Measurements from ENCODE around the gene CFAP299. TPM values are rescaled to one million over a fixed set of nuclear protein-coding genes. Genes with fewer than 3 reads are reported as not detected.
"Not testable (repeated sequence)": the region's sequence is repeated elsewhere in the genome, so short reads cannot be mapped to it uniquely, and the experiment has no call there.

CFAP299 gene
- total RNA-seq, 1 donor from 2014 or later = not detected

- no peak for DNase-seq (ENCODE audit: extremely low spot score, unreplicated experiment)
- Mint-ChIP-seq H3K4me3 (ENCODE audit: unreplicated experiment) (no peak overlapping the region), H3K36me3 (ENCODE audit: unreplicated experiment) (no peaks in the 10 kb centered on the region), H3K27me3 (ENCODE audit: unreplicated experiment) (peaks cover 4% of the 10 kb centered on the region), H3K9me3 (ENCODE audit: unreplicated experiment) (no peaks in the 10 kb centered on the region), H3K27ac (ENCODE audit: unreplicated experiment) (no peak overlapping the region), H3K4me1 (ENCODE audit: unreplicated experiment) (no peaks in the 10 kb centered on the region)
- TF ChIP-seq CTCF (IDR thresholded peaks at IDR 0.05) = no peak
Observed at GRCh38 chr4:80788798-80789197, 453.3 kb downstream of the CFAP299 start.

- no peak for TF ChIP-seq CTCF (IDR thresholded peaks at IDR 0.05)
- H3K36me3 Mint-ChIP-seq (ENCODE audit: unreplicated experiment) = no peaks in the 10 kb centered on the region
- peaks cover 1% of the 10 kb centered on the region for H3K9me3 Mint-ChIP-seq (ENCODE audit: unreplicated experiment)
Observed at GRCh38 chr4:80790152-80790551, 454.6 kb downstream of the CFAP299 start.

GRCh38 chr4:80793660-80794059 lies 458.1 kb downstream of the CFAP299 start:
- not testable (repeated sequence) for H3K4me1 Mint-ChIP-seq (ENCODE audit: unreplicated experiment); H3K27ac Mint-ChIP-seq (ENCODE audit: unreplicated experiment); H3K27me3 Mint-ChIP-seq (ENCODE audit: unreplicated experiment); H3K4me3 Mint-ChIP-seq (ENCODE audit: unreplicated experiment); H3K36me3 Mint-ChIP-seq (ENCODE audit: unreplicated experiment); DNase-seq (ENCODE audit: extremely low spot score, unreplicated experiment)
- H3K9me3 Mint-ChIP-seq (ENCODE audit: unreplicated experiment) = peaks cover 21% of the 10 kb centered on the region

More at GRCh38 chr4:80790152-80790551, 454.6 kb downstream of the CFAP299 start:
- Mint-ChIP-seq H3K4me1 (ENCODE audit: unreplicated experiment) (no peaks in the 10 kb centered on the region), H3K4me3 (ENCODE audit: unreplicated experiment) (no peak overlapping the region), H3K27ac (ENCODE audit: unreplicated experiment) (no peak overlapping the region), H3K27me3 (ENCODE audit: unreplicated experiment) (peaks cover 4% of the 10 kb centered on the region)
- no peak for DNase-seq (ENCODE audit: extremely low spot score, unreplicated experiment)

GRCh38 chr4:80798082-80798481 lies 462.6 kb downstream of the CFAP299 start:
- Mint-ChIP-seq H3K36me3 (ENCODE audit: unreplicated experiment) (no peaks in the 10 kb centered on the region), H3K27me3 (ENCODE audit: unreplicated experiment) (no peaks in the 10 kb centered on the region), H3K9me3 (ENCODE audit: unreplicated experiment) (peaks cover 21% of the 10 kb centered on the region), H3K27ac (ENCODE audit: unreplicated experiment) (no peak overlapping the region), H3K4me3 (ENCODE audit: unreplicated experiment) (no peak overlapping the region), H3K4me1 (ENCODE audit: unreplicated experiment) (no peaks in the 10 kb centered on the region)
- no peak for DNase-seq (ENCODE audit: extremely low spot score, unreplicated experiment)
- no peak for TF ChIP-seq CTCF (IDR thresholded peaks at IDR 0.05)

GRCh38 chr4:80800719-80801118 lies 465.2 kb downstream of the CFAP299 start:
- not testable (repeated sequence) for H3K4me1 Mint-ChIP-seq (ENCODE audit: unreplicated experiment); H3K27ac Mint-ChIP-seq (ENCODE audit: unreplicated experiment); H3K4me3 Mint-ChIP-seq (ENCODE audit: unreplicated experiment); H3K36me3 Mint-ChIP-seq (ENCODE audit: unreplicated experiment); DNase-seq (ENCODE audit: extremely low spot score, unreplicated experiment); H3K27me3 Mint-ChIP-seq (ENCODE audit: unreplicated experiment)
- H3K9me3 Mint-ChIP-seq (ENCODE audit: unreplicated experiment) = peaks cover 15% of the 10 kb centered on the region

GRCh38 chr4:80803337-80803736 lies 467.8 kb downstream of the CFAP299 start:
- peaks cover 3% of the 10 kb centered on the region for H3K9me3 Mint-ChIP-seq (ENCODE audit: unreplicated experiment)
- no peak for DNase-seq (ENCODE audit: extremely low spot score, unreplicated experiment)
- no peak overlapping the region for H3K27ac Mint-ChIP-seq (ENCODE audit: unreplicated experiment)
- TF ChIP-seq CTCF (IDR thresholded peaks at IDR 0.05) = no peak
- no peaks in the 10 kb centered on the region for H3K36me3 Mint-ChIP-seq (ENCODE audit: unreplicated experiment)
- H3K4me1 Mint-ChIP-seq (ENCODE audit: unreplicated experiment) = no peaks in the 10 kb centered on the region
- H3K4me3 Mint-ChIP-seq (ENCODE audit: unreplicated experiment) = no peak overlapping the region
- H3K27me3 Mint-ChIP-seq (ENCODE audit: unreplicated experiment) = peaks cover 5% of the 10 kb centered on the region
